GM19438 (cell line): Measurements from ENCODE around the gene FAM170B.

Experiments used
- ATAC-seq: cut with Tn5 transposase; IDR thresholded peaks from one replicate; pipeline ENCODE4 v1.9.1; 2021; ENCODE audit warnings: low read depth; ENCODE audit not compliant: unreplicated experiment

The FAM170B gene

DNA sequence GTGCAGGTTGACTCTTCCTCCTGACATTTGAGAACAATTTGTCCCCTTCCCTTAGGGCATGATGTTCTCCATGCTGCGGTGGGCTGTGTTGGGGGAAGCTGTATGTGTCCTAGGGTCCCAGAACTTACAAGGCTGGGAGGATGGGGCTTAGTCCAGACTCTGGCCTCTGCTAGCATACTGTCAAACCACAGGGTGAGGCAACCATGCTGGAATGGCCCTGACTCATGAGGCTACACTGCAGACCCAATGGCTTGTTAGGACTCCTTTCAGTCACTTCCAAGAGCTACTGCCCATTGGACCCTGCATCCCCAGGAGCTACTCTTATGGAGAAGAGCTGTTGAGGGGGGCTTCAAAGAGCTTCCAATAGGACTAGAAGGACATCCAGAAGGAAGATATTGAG, 20.1 kb upstream of the FAM170B start:
- no peak for ATAC-seq

DNA sequence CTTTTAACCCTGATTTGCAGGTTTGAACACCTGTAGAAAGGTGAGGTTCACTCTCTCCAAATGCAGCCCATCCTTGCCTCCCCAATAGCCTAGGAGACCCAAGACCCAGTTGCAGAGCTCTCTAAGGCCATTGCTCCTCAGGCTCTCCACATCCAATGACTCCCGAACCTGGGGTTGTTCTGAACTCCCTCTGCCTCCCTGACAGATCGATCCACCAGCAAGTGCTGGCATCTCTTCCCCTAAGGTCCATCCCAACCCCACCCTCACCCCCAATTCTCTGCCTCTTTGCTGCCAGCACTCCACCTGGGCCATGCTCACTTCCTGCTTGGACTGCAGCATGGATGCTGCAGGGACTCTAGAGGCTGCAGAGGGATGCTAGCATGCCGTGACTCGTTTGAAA, 19.3 kb upstream of the FAM170B start:
- ATAC-seq = no peak

DNA sequence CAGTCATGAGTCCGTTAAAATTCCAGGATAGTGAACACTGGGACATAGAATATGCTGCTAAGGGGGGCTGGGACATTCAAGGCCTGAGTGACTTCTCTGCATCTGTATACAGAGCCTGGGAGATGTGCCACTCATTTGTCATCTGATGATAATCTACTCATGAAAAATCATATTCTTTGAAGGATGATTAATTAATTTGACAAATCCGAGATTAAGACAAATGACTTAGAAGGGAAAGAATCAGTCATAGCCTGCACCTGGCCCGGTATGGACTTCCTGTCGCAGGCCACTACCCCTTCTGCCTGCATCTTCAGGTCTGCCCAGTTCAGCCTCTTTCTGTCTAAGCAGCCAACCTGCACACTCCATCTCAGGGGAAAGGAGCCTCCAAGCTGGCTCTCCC, 18.8 kb upstream of the FAM170B start:
- ATAC-seq = no peak

DNA sequence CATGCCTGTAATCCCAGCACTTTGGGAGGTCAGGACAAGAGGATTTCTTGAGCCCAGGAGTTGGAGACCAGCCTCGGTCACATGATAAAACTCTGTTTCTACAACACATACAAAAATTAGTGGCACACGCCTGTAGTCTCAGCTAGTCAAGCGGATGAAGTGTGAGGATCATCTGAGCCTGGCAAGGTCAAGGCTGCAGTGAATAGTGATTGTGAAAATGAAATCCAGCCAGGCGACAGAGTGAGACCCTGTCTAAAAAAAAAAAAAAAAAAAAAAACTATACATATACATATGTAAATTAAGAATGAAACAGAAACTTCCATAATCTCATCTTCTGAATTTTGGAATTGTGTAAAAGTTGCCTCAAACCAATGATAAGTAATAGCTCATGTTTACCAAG, 18.2 kb upstream of the FAM170B start:
- no peak for ATAC-seq

DNA sequence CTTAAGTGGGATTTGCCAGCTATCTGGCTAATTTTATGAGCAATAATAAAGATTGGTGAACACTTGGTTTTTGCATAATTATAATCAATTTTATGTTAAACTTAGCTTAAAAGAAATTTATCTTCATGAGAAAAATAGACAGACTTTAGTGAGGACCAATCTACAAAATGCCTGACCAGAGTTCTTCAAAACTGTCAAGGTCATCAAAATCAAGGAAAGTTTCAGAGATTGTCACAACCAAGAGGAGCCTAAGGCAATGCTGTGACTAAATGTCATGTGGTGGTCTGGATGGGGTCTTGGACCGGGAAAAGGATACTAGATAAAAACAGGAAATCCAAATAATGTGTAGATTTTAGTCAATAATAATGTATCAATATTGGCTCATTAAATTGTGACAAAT, 17.7 kb upstream of the FAM170B start:
- ATAC-seq = no peak

DNA sequence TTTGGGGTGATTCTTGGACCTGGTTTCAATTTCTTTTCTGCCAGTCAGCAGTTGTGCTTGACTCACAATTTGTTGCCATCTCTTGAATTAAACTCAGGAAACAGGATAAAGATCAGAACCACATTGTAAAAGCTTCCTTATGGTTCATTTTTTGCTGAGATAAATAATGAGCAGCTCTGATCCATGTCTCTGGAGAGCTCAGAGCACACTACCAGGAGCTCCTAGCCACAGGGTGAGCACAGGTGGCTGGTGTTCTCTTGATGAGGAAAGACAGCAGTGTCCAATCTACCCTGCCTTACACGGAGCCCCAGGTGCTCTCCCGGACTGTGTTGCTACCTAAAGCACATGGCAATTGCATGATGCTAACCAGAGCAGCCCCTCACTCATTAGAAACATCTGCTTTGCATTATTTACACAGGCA, 17.2 kb upstream of the FAM170B start:
- no peak for ATAC-seq

DNA sequence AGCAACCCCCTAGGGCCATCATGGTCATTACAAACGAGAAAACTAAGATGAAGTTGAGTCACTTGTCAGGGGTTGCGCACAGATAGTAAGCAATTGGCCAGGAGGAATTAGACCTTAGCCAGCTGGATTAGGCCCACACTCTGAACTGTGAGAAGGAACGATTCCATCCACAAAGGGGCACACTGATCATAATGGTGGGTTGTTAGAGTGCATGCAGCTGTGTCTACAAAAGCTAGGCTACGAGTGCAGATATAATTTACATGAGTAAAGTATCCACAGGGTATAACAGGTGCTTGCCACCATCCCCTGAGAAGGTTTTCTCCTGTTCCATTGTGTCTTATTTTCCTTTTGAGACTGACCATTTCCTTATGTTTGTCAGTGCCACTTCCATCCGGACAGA, 16.6 kb upstream of the FAM170B start:
- no peak for ATAC-seq

DNA sequence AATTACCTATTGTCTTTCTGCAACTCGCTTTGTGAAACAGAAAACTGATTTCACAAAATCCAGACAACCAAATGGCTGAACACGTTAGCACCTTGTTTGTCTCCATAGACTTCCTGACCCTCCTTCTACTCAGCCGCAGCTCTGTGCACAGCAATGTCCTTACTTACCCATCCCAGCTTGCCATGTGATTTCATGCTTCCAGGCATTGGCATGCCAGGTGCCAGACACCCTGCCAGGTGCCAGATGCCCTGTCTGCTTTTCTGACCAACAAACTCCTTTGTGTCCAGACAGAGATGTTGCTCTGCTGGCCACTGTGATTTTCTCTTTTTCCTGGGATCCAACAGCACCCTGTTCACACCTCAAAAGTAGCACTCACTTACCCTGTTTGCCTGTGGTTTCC, 16.1 kb upstream of the FAM170B start:
- ATAC-seq = no peak

DNA sequence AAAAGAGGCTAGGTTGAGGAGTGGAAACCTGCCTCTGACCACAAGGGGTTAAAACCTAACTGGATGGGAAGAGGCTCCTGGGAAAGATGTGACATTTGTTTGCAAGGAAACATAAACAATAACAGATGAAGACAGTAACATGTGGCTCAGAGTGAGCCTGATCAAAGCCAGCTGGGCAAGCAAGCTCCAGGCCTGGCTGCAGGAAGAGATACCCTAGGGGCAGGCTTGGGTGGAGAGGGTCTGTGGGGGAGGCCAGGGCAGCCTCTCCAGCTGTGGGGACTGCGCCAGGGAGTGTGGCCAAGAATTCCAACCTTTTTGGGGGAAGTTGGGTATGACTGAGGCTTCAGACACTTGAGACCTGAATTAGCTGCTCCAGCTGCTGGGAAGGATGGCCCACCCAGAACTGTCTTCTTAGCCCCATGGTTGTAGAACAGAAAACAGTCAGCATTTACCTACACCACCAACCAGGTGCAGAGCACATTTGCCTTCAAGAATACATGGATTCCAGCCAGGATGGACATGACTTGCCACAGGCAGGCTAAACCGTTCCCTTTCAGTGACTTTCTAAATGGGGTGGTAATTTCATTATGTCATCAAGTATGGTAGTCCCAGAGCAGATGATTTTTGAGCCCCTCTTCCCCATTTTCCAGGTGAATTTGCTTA, 10.4 kb upstream of the FAM170B start:
- no peak for ATAC-seq

DNA sequence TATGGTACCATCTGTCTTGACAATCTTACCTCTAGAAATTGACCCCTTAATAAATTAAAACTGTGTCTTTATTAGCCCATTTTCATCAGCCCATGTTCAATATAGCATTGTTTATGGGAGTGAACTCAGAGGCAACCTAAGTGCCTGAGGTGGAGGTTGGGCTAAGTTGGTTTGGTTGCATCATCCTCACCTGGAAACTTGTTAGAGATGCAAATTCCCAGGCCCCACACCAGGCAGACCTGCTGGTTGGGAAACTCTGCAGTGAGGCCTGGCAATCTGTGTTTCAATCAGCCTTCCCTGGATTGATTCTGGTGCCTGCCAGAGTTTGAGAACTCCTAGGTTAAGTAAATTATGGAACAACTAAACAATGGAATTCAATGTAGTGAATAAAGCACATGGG, 9.4 kb upstream of the FAM170B start:
- no peak for ATAC-seq

DNA sequence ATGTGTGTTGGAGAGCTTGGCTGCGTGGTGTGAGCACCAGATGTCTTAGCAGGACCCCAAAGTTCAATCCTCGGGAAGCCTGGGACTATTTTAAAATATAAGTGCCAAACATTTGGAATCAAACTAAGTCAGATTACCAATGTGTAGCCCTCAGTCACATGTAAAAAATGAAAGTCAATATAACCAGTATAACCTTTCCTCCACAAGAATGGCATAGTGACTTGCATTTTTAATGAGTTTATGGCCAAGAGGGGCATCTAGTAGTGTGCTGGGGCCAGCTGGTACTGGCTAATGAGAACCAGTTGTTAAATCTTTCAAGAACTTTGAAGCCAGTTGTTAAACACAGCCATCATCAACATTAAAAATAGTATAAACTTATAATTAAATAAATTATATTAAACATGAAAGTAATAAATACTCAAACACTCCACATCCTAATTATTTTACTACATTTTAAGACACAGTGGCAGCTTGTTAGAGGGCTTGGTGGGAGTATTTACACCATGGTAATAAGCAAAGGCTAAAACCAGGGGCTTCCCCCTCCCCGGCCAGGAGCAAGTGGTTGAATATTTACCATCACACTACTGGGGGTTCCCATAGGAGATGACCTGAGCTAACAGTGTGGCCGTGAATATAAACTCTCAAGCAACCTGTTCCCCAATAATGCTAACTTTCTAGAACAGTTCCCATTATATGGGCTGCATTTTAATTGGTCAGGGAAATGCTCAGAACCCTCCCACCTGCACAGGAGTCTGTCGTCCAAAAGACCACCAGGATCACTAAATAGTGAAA, 7.9 kb upstream of the FAM170B start:
- peak; percentile 79 for ATAC-seq

DNA sequence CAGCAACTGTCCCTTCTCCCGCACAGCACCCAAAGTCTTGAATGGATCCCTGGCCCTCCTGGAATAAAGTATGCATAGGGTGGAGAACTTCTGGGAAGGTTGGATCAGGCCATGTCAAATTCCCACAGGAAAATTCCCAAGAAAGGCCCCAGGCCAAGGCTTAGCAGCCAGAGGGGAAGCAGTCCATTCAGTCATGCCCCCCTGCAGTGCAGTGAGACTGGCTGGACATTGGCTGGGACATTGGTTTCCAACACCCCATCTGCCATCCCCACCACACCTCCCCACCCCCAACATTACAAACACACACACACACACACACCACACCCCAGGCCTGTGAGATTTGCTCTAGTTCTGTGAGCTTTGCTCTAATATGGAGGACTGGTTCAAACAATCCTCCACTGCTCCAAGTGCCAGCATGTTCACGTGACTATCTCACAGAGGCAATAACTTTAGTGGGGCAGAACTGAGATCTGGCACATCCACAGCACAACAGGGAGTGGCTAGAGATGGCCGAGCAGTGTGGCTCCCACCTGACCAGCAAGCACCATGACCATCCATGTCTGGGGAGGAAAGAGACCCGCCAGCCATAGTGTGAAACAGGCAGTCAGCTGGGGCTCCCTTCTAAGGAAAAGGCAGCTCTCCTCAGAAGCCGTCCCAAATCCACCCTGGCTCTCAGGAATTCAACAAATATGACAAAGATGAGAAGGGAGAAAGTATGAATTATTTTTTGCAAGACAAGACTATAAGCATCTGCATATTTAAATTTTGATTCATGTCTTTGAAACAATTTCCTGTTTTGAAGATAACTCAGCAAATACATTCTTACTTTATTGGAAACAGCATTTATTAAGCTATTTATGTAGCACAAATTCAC, 6.7 kb upstream of the FAM170B start:
- ATAC-seq = no peak

DNA sequence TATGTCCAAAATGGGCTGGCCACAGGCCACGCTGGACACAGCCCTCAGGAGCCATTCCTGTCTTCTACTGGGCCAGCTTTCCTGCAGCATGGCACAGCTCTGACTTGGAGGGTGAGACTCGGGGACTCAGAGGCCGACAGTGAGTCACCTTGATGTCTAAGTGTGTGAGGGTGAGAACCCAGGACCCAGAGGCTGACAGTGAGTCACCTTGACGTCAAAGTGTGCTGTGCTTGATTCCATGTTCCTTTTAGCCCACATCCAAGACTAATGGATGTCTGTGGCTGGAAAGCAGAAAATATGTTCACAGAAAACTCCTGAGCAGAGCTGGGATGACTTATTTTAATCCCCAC, 6.0 kb upstream of the FAM170B start:
- no peak for ATAC-seq

DNA sequence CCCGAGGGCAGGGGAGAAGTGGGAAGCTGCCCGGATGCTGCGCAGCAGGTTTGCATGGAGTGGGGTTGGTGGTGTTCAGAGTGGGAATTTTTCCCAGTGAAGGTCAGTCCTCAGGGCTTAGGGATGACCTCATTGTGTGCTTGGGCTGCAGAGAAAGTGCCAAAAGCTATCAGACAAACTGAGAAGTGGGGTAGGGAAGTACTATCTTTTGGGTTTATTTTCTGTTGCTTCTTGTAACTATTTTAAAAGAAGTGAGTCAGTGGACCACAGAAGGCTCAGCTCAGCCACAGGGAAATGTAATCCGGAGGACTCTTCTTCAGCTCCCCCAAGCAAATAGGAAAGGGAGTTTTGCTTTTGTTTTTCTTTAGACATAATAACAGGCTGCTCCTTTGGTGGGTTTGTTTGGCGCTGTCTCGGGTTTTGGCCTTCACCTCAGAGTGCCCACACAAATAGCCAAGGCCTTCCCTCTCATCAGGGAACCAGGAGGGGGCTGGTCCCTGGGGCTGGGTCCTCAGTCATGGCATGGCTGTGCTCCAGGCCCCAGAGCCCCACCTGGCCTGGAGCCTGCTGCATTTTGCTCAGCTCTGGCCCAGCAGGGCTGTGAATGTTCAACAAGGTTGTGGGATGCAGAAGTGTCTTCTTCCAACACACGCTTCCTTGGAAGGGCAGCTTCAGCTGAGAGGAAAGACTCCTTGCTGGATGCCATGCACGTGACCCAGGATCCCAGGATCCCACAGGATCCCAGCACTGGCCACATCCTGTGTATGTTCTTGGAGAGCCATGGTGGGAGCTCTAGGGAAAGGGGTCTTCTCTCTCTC, 5.4 kb upstream of the FAM170B start:
- no peak for ATAC-seq

DNA sequence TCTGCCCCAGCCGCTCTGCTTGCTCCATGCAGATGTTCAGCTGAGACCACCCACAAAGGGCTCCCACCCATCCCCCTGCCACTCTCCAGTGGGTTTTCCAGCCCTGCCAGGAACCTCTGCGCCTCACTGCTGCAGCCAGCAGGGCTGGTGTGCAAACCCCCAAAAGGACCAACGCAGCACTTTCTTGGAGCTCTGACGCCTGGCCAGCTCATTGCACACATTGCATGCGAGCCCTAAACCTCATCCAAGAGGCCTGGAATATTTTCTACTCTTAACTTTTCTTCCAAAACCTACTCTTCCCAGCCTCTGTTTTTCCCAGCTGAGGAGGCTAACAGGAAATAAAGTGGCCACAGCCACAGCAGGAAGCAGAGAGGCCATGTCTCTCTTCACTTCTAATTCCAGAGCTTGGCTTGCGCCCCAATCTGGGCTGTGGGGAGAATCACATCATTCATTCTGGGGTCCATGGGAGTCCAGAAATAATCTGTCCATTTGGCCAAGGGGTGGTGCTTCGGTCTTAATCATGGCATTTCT, 4.6 kb upstream of the FAM170B start:
- ATAC-seq = no peak

DNA sequence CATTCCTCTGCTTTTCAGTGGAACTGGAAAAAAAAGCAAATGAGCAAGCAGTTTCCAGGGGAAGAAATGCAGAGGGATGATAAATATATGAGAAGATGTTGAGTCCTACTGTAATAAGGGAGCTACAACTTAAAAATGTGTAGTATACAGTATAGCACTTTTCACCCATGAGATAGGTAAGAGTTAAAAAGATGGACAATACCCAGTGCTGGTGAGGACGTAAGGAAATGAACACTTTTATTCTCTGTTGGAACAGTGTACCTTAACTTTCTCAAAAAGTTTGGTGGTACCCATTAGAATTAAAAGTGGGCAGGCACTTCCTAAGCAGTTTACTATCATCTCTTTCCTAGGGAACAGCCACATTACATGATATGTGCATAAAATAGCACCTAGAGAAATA, 2.7 kb upstream of the FAM170B start:
- no peak for ATAC-seq

DNA sequence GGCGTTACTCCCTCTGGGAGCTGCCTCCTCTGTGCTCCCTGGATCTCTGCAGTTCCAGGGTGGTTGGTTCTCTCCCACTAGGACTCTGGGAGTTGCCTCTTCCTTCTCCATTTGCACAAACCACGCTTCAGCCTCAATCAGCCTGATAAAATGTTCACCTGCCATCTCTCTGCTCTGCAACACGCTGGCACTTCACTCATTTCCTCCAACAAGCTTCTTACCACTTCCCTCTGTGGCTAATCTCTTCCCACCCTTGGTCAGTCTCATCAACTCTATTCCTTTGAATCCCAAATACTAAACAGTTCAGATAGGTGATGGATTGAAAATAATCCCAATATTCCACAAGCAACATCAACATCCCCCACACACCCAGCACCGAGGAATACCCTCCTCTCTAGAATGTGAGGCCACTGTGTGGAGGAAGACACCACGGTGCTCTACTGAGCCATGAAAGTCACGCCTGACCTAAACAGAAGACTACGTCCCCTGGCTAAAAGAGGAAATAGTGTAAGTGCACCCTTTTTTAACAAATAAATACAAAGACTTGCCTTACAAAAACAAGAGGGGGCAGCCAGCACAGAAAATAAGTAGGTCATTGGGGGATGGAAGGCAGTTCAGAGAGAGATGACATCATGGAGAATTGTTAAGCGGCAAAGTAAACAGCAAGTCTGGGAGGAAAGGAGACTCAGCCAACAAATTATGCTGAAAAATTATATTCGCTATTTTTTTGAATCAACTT, 1.9 kb upstream of the FAM170B start:
- ATAC-seq = peak; percentile 66

DNA sequence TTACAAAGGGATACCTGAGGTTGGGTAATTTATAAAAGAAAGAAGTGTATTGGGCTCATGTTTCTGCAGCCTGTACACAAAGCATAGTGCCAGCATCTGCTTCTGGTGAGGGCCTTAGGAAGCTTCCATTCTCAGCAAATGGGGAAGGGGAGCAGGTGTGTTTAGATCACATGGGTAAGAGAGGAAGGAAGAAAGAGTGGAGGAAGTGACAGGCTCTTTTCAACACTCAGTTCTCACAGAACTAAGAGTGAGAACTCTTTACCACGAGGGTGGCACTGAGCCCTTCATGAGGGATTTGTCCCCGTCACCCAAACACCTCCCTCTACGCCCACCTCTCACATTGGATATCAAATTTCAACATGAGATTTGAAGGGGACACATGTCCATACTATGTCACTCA, 506 bp upstream of the FAM170B start:
- no peak for ATAC-seq

DNA sequence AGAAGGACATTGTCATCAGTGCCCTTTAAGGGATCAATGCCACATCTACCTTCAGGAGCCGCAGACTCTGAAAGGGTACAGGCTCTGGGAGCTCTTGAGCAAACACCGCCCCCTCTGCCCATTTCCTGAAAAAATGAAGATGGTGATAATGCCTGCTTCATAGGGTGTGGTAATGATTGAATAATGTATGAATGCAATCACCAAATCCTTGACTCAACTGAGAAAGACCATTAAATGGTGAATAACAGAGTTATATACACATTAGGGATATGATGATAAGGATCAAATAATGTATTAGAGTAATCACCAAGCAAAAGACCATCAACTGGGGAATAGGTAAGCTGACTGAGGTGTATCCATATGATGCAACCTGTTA, 1.5 kb downstream of the FAM170B start:
- ATAC-seq = no peak
